ENCODE data around the gene ANKRD55. TPM values are rescaled to one million over a fixed set of nuclear protein-coding genes. Genes with fewer than 3 reads are reported as not detected.

Gene ANKRD55
- total RNA-seq, 1 experiment from 2014 or later, result not detected

- peak overlapping the region; percentile 41 for H3K4me2 ChIP-seq
- no peaks in the 10 kb centered on the region; the same call in 1 of the 2 replicates for H3K9me3 ChIP-seq (ENCODE audit: insufficient read depth, low read depth)
- no peaks in the 10 kb centered on the region for H3K79me2 ChIP-seq (ENCODE audit: low read depth)
- CTCF ChIA-PET, result no interaction called here
- no peak overlapping the region for H3K4me3 ChIP-seq
- DNase-seq, result peak; percentile 38 to 76
- H3K27ac ChIP-seq, result 0 out of 2 replicates have a peak overlapping the region, but pooled peaks have one; percentile 17
- no peak overlapping the region for H2AFZ ChIP-seq
- no peaks in the 10 kb centered on the region for H3F3A ChIP-seq (ENCODE audit: insufficient read depth, low read depth)
- no peaks in the 10 kb centered on the region for H3K9me2 ChIP-seq (ENCODE audit: insufficient read depth)
- no peaks in the 10 kb centered on the region for H4K20me1 ChIP-seq (ENCODE audit: insufficient read depth)
- peaks cover 38% of the 10 kb centered on the region for H3K4me1 ChIP-seq (replicated peaks; ENCODE audit: insufficient read depth)
- BruUV-seq (replicated peaks), result no TSS peak
- TF ChIP-seq CTCF (conservative IDR thresholded peaks at IDR 0.05) (no peak), EZH2 (IDR thresholded peaks at IDR 0.05; ENCODE audit: low read depth) (no peak)
- H3K27me3 ChIP-seq (ENCODE audit: insufficient read depth, low read depth), result no peaks in the 10 kb centered on the region
- intact Hi-C loops (cut with micrococcal nuclease; ENCODE audit: unreplicated experiment), result loop anchor here (1.0 to 5.0 kb wide), 2 partner anchors 43 to 142 kb away; no protein-coding TSS in a partner anchor
- POLR2A ChIA-PET (ENCODE audit: unreplicated experiment), result no interaction called here
- H3K36me3 ChIP-seq (ENCODE audit: low read depth), result no peaks in the 10 kb centered on the region
Observed at GRCh38 chr5:56279979-56280378, 46.8 kb upstream of the ANKRD55 start.

GRCh38 chr5:56279291-56279690, 46.2 kb upstream of the ANKRD55 start:
- ChIA-PET CTCF (interaction anchor here (1.1 kb wide), 1 partner anchor 44 kb away, joined by 3 read pairs; no protein-coding TSS in a partner anchor), POLR2A (ENCODE audit: unreplicated experiment) (no interaction called here)
- DNase-seq, result no peak
- Histone ChIP-seq H3K4me2 (no peak overlapping the region), H3K9me2 (ENCODE audit: insufficient read depth) (no peaks in the 10 kb centered on the region), H3K4me3 (no peak overlapping the region), H4K20me1 (ENCODE audit: insufficient read depth) (no peaks in the 10 kb centered on the region), H3K4me1 (replicated peaks; ENCODE audit: insufficient read depth) (peaks cover 38% of the 10 kb centered on the region), H3K27me3 (ENCODE audit: insufficient read depth, low read depth) (no peaks in the 10 kb centered on the region), H2AFZ (no peak overlapping the region), H3F3A (ENCODE audit: insufficient read depth, low read depth) (no peaks in the 10 kb centered on the region), H3K9me3 (ENCODE audit: insufficient read depth, low read depth) (no peaks in the 10 kb centered on the region; the same call in 1 of the 2 replicates), H3K36me3 (ENCODE audit: low read depth) (no peaks in the 10 kb centered on the region), H3K79me2 (ENCODE audit: low read depth) (no peaks in the 10 kb centered on the region), H3K27ac (0 out of 2 replicates have a peak overlapping the region, but pooled peaks have one; percentile 17)
- intact Hi-C loops (cut with micrococcal nuclease; ENCODE audit: unreplicated experiment), result no loop called here
- TF ChIP-seq CTCF (conservative IDR thresholded peaks at IDR 0.05) (no peak), EZH2 (IDR thresholded peaks at IDR 0.05; ENCODE audit: low read depth) (no peak)
- TSS peak; percentile 89 for BruUV-seq (replicated peaks)

GRCh38 chr5:56278335-56278753, 45.2 kb upstream of the ANKRD55 start:
- H3K4me2 ChIP-seq, result no peak overlapping the region
- intact Hi-C loops (cut with micrococcal nuclease; ENCODE audit: unreplicated experiment), result no loop called here
- no peaks in the 10 kb centered on the region; the same call in 1 of the 2 replicates for H3K9me3 ChIP-seq (ENCODE audit: insufficient read depth, low read depth)
- no peak overlapping the region for H3K27ac ChIP-seq
- TF ChIP-seq EZH2 (IDR thresholded peaks at IDR 0.05; ENCODE audit: low read depth) (no peak), CTCF (conservative IDR thresholded peaks at IDR 0.05) (no peak)
- H3K36me3 ChIP-seq (ENCODE audit: low read depth), result no peaks in the 10 kb centered on the region
- no peak overlapping the region for H2AFZ ChIP-seq
- H3K27me3 ChIP-seq (ENCODE audit: insufficient read depth, low read depth), result no peaks in the 10 kb centered on the region
- no peaks in the 10 kb centered on the region for H4K20me1 ChIP-seq (ENCODE audit: insufficient read depth)
- peak in 1 of 2 experiments; percentile 47 for DNase-seq
- peaks cover 33% of the 10 kb centered on the region for H3K4me1 ChIP-seq (replicated peaks; ENCODE audit: insufficient read depth)
- H3K79me2 ChIP-seq (ENCODE audit: low read depth), result no peaks in the 10 kb centered on the region
- ChIA-PET POLR2A (ENCODE audit: unreplicated experiment) (interaction anchor here (0.6 kb wide), 1 partner anchor 72 kb away, joined by 4 read pairs; no protein-coding TSS in a partner anchor), CTCF (no interaction called here)
- BruUV-seq (replicated peaks), result no TSS peak
- no peaks in the 10 kb centered on the region for H3K9me2 ChIP-seq (ENCODE audit: insufficient read depth)
- no peak overlapping the region for H3K4me3 ChIP-seq
- H3F3A ChIP-seq (ENCODE audit: insufficient read depth, low read depth), result no peaks in the 10 kb centered on the region

All from PC-9 (cell line).